Raji (cell line): Measurements from ENCODE around the gene CCR8.

Experiments used
- POLR2A ChIP-seq: IDR thresholded peaks from 2 replicates; pipeline ENCODE4 v1.6.1; 2011; ENCODE audit warnings: low read depth, low read length, control low read depth; ENCODE audit not compliant: insufficient read depth

CCR8 gene

GRCh38 chr3:39294446-39295183 is 34.9 kb upstream of the CCR8 start:
- TF ChIP-seq POLR2A = no peak

- no peak for TF ChIP-seq POLR2A
Measured at GRCh38 chr3:39295184-39295775, 34.2 kb upstream of the CCR8 start.

- no peak for TF ChIP-seq POLR2A
Measured at GRCh38 chr3:39296197-39297077, 33.1 kb upstream of the CCR8 start.

- no peak for TF ChIP-seq POLR2A
Measured at GRCh38 chr3:39299279-39299678, 30.2 kb upstream of the CCR8 start.

- TF ChIP-seq POLR2A = no peak
Measured at GRCh38 chr3:39302178-39302577, 27.3 kb upstream of the CCR8 start.

GRCh38 chr3:39313289-39313688 is 16.2 kb upstream of the CCR8 start:
- TF ChIP-seq POLR2A = no peak

- no peak for TF ChIP-seq POLR2A
Measured at GRCh38 chr3:39315420-39315819, 14.1 kb upstream of the CCR8 start.

- no peak for TF ChIP-seq POLR2A
Measured at GRCh38 chr3:39317571-39318169, 11.8 kb upstream of the CCR8 start.

GRCh38 chr3:39318301-39318700 is 11.2 kb upstream of the CCR8 start:
- TF ChIP-seq POLR2A = no peak

- no peak for TF ChIP-seq POLR2A
Measured at GRCh38 chr3:39319249-39319648, 10.3 kb upstream of the CCR8 start.

GRCh38 chr3:39322936-39323335 is 6.6 kb upstream of the CCR8 start:
- TF ChIP-seq POLR2A = no peak

GRCh38 chr3:39323494-39323893 is 6.0 kb upstream of the CCR8 start:
- no peak for TF ChIP-seq POLR2A

GRCh38 chr3:39325236-39325635 is 4.3 kb upstream of the CCR8 start:
- TF ChIP-seq POLR2A = no peak

GRCh38 chr3:39327053-39327745 is 2.3 kb upstream of the CCR8 start:
- no peak for TF ChIP-seq POLR2A
